ENCODE measurements around the gene TLX2. TPM values are rescaled to one million over a fixed set of nuclear protein-coding genes. Genes with fewer than 3 reads are reported as not detected.

The TLX2 gene
- total RNA-seq, 2 experiments from 2014 or later = 0.18 to 0.21 TPM

GRCh38 chr2:74535440-74535965 lies 21.3 kb downstream of the TLX2 start:
- H3K27me3 Mint-ChIP-seq = peaks cover 19% of the 10 kb centered on the region
- DNase-seq (no peak), ATAC-seq (no peak)
- H3K9me3 Mint-ChIP-seq (ENCODE audit: low read depth) = no peaks in the 10 kb centered on the region
- peaks cover 16% of the 10 kb centered on the region for H3K4me1 Mint-ChIP-seq
- H3K4me3 Mint-ChIP-seq = no peak overlapping the region
- intact Hi-C loops (cut with DNase I, micrococcal nuclease) = no loop called here
- no peak overlapping the region for H3K27ac Mint-ChIP-seq
- ChIA-PET POLR2A (no interaction called here), CTCF (interaction anchor here (0.5 kb wide), 1 partner anchor 1236 kb away, joined by 3 read pairs; no protein-coding TSS in a partner anchor)
- peaks cover 18% of the 10 kb centered on the region for H3K36me3 Mint-ChIP-seq (ENCODE audit: low read depth)

GRCh38 chr2:74536166-74536950 lies 22.1 kb downstream of the TLX2 start:
- DNase-seq = no peak
- ChIA-PET POLR2A (no interaction called here), CTCF (interaction anchor here (0.6 kb wide), 1 partner anchor 9 kb away, joined by 3 read pairs; no protein-coding TSS in a partner anchor)
- Mint-ChIP-seq H3K36me3 (ENCODE audit: low read depth) (peaks cover 12% of the 10 kb centered on the region), H3K27me3 (peaks cover 19% of the 10 kb centered on the region), H3K4me1 (peaks cover 9% of the 10 kb centered on the region), H3K27ac (no peak overlapping the region), H3K9me3 (ENCODE audit: low read depth) (no peaks in the 10 kb centered on the region), H3K4me3 (no peak overlapping the region)
- intact Hi-C loops (cut with DNase I, micrococcal nuclease) = no loop called here
- peak; percentile 37 for ATAC-seq

- Mint-ChIP-seq H3K36me3 (ENCODE audit: low read depth) (peaks cover 6% of the 10 kb centered on the region), H3K4me3 (no peak overlapping the region), H3K27me3 (peaks cover 20% of the 10 kb centered on the region), H3K27ac (no peak overlapping the region), H3K4me1 (peaks cover under 1% of the 10 kb centered on the region), H3K9me3 (ENCODE audit: low read depth) (no peaks in the 10 kb centered on the region)
- DNase-seq (no peak), ATAC-seq (no peak)
- ChIA-PET POLR2A (no interaction called here), CTCF (no interaction called here)
- intact Hi-C loops (cut with DNase I, micrococcal nuclease) = no loop called here
Measured at GRCh38 chr2:74537140-74537539, 22.9 kb downstream of the TLX2 start.

- DNase-seq (no peak), ATAC-seq (no peak)
- intact Hi-C loops (cut with DNase I, micrococcal nuclease) = no loop called here
- ChIA-PET POLR2A (no interaction called here), CTCF (interaction anchor here (1.7 kb wide), 1 partner anchor 58 kb away, joined by 3 read pairs; no protein-coding TSS in a partner anchor)
- Mint-ChIP-seq H3K4me3 (no peak overlapping the region), H3K9me3 (ENCODE audit: low read depth) (no peaks in the 10 kb centered on the region), H3K4me1 (no peaks in the 10 kb centered on the region), H3K27ac (no peak overlapping the region), H3K36me3 (ENCODE audit: low read depth) (no peaks in the 10 kb centered on the region), H3K27me3 (peaks cover 27% of the 10 kb centered on the region)
Measured at GRCh38 chr2:74538881-74539339, 24.7 kb downstream of the TLX2 start.

- H3K9me3 Mint-ChIP-seq (ENCODE audit: low read depth) = no peaks in the 10 kb centered on the region
- ChIA-PET POLR2A (no interaction called here), CTCF (interaction anchor here (0.7 to 1.4 kb wide), 3 partner anchors 8 to 46 kb away, joined by 3 to 4 read pairs (median 3); no protein-coding TSS in a partner anchor)
- intact Hi-C loops (cut with DNase I, micrococcal nuclease) = no loop called here
- H3K27me3 Mint-ChIP-seq = peaks cover 27% of the 10 kb centered on the region
- no peak overlapping the region for H3K27ac Mint-ChIP-seq
- H3K36me3 Mint-ChIP-seq (ENCODE audit: low read depth) = no peaks in the 10 kb centered on the region
- DNase-seq = no peak
- no peak overlapping the region for H3K4me3 Mint-ChIP-seq
- H3K4me1 Mint-ChIP-seq = no peaks in the 10 kb centered on the region
- ATAC-seq = no peak
Measured at GRCh38 chr2:74540291-74540690, 26.0 kb downstream of the TLX2 start.

- Mint-ChIP-seq H3K4me3 (no peak overlapping the region), H3K36me3 (ENCODE audit: low read depth) (no peaks in the 10 kb centered on the region), H3K27ac (no peak overlapping the region), H3K4me1 (no peaks in the 10 kb centered on the region), H3K27me3 (peaks cover 31% of the 10 kb centered on the region), H3K9me3 (ENCODE audit: low read depth) (no peaks in the 10 kb centered on the region)
- intact Hi-C loops (cut with DNase I, micrococcal nuclease) = loop anchor here in 1 of 2 experiments (2.0 kb wide), 1 partner anchor 20 kb away; no protein-coding TSS in a partner anchor
- POLR2A ChIA-PET = interaction anchor here (0.6 kb wide), 1 partner anchor 41 kb away, joined by 8 read pairs; no protein-coding TSS in a partner anchor
- CTCF ChIA-PET = interaction anchor here (0.7 to 1.1 kb wide), 3 partner anchors 28 to 99 kb away, joined by 3 to 5 read pairs (median 3); partner anchors contain the start of gene WBP1
- DNase-seq (no peak), ATAC-seq (no peak)
Measured at GRCh38 chr2:74542978-74543377, 28.7 kb downstream of the TLX2 start.

- ChIA-PET CTCF (interaction anchor here (1.1 to 1.8 kb wide), 3 partner anchors 9 to 43 kb away, joined by 3 to 6 read pairs (median 6); no protein-coding TSS in a partner anchor), POLR2A (interaction anchor here (0.6 kb wide), 1 partner anchor 124 kb away, joined by 3 read pairs; no protein-coding TSS in a partner anchor)
- no peaks in the 10 kb centered on the region for H3K36me3 Mint-ChIP-seq (ENCODE audit: low read depth)
- peaks cover 6% of the 10 kb centered on the region for H3K4me1 Mint-ChIP-seq
- intact Hi-C loops (cut with DNase I, micrococcal nuclease) = no loop called here
- ATAC-seq (no peak), DNase-seq (peak; percentile 41)
- H3K27me3 Mint-ChIP-seq = peaks cover 26% of the 10 kb centered on the region
- no peaks in the 10 kb centered on the region for H3K9me3 Mint-ChIP-seq (ENCODE audit: low read depth)
- no peak overlapping the region for H3K4me3 Mint-ChIP-seq
- H3K27ac Mint-ChIP-seq = no peak overlapping the region
Measured at GRCh38 chr2:74544634-74545033, 30.4 kb downstream of the TLX2 start.

- Mint-ChIP-seq H3K4me1 (peaks cover 6% of the 10 kb centered on the region), H3K9me3 (ENCODE audit: low read depth) (no peaks in the 10 kb centered on the region), H3K27me3 (peaks cover 32% of the 10 kb centered on the region), H3K36me3 (ENCODE audit: low read depth) (no peaks in the 10 kb centered on the region), H3K4me3 (no peak overlapping the region), H3K27ac (no peak overlapping the region)
- no peak for DNase-seq
- intact Hi-C loops (cut with DNase I, micrococcal nuclease) = no loop called here
- POLR2A ChIA-PET = no interaction called here
- CTCF ChIA-PET = interaction anchor here (1.7 kb wide), 1 partner anchor 15 kb away, joined by 6 read pairs; no protein-coding TSS in a partner anchor
- no peak for ATAC-seq
Measured at GRCh38 chr2:74546004-74546403, 31.8 kb downstream of the TLX2 start.

GRCh38 chr2:74548285-74548899 lies 34.1 kb downstream of the TLX2 start:
- peaks cover 30% of the 10 kb centered on the region for H3K27me3 Mint-ChIP-seq
- H3K27ac Mint-ChIP-seq = no peak overlapping the region
- intact Hi-C loops (cut with DNase I, micrococcal nuclease) = loop anchor here in 1 of 2 experiments (2.0 kb wide), 1 partner anchor 18 kb away; no protein-coding TSS in a partner anchor
- H3K36me3 Mint-ChIP-seq (ENCODE audit: low read depth) = no peaks in the 10 kb centered on the region
- peaks cover 6% of the 10 kb centered on the region for H3K4me1 Mint-ChIP-seq
- ATAC-seq (no peak), DNase-seq (no peak)
- CTCF ChIA-PET = no interaction called here
- POLR2A ChIA-PET = no interaction called here
- peak overlapping the region; percentile 53 for H3K4me3 Mint-ChIP-seq
- H3K9me3 Mint-ChIP-seq (ENCODE audit: low read depth) = no peaks in the 10 kb centered on the region

- H3K27ac Mint-ChIP-seq = no peak overlapping the region
- H3K36me3 Mint-ChIP-seq (ENCODE audit: low read depth) = no peaks in the 10 kb centered on the region
- no peaks in the 10 kb centered on the region for H3K9me3 Mint-ChIP-seq (ENCODE audit: low read depth)
- POLR2A ChIA-PET = no interaction called here
- CTCF ChIA-PET = interaction anchor here (0.6 kb wide), 1 partner anchor 67 kb away, joined by 3 read pairs; the partner anchor contains the start of gene CCDC142
- peaks cover 30% of the 10 kb centered on the region for H3K27me3 Mint-ChIP-seq
- peak overlapping the region; percentile 57 for H3K4me3 Mint-ChIP-seq
- peak; percentile 61 for ATAC-seq
- intact Hi-C loops (cut with DNase I, micrococcal nuclease) = loop anchor here in 1 of 2 experiments (2.0 kb wide), 1 partner anchor 18 kb away; no protein-coding TSS in a partner anchor
- peaks cover 8% of the 10 kb centered on the region for H3K4me1 Mint-ChIP-seq
- DNase-seq = peak; percentile 54
Measured at GRCh38 chr2:74548900-74549826, 34.9 kb downstream of the TLX2 start.

Measured in activated CD4-positive, alpha-beta T cell treated with anti-CD3 and anti-CD28 coated beads for 36 hours (primary cell).